NCI-H2227 (cell line): ENCODE results near the gene ZBTB8B.

ENCODE experiments used
- DNase-seq: peaks from one replicate; lab custom pipeline; 2025; ENCODE audit not compliant: unreplicated experiment; lab: John Stamatoyannopoulos, UW

Gene ZBTB8B

DNA sequence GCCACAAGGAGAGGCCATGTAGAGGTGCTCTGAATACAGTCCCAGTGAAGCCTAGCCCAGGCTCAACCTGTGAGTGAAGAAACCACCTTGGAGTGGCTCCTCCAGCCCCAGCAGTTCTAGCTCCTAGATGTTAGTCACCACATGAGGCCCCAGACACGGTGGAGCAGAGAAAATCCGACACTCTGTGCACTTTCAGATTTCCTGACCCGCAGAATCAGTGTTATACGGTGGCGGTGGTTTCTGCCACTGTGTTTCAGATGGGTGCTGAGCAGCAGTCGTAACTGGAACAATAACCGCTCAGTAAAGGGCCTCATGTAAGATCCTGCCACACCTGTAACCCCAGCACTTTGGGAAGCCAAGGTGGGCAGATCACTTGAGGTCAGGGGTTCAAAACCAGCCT, 38.3 kb downstream of the ZBTB8B start:
- no peak for DNase-seq

DNA sequence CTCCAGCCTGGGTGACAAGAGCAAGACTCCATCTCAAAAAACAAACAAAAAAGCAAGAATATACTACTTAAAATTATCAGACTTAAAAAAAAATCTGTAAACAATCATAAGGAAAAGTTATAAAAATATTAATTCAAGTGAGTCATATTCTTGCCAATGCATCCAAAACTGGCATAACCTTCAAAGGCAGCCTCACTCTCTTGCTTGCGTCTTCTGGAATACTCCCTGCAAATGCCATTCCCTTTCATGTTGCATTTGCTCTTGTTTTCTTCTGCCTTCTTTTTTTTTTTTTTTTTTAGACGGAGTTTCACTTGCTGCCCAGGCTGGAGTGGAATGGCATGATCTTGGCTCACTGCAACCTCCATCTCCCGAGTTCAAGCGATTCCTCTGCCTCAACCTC, 42.1 kb downstream of the ZBTB8B start:
- no peak for DNase-seq

DNA sequence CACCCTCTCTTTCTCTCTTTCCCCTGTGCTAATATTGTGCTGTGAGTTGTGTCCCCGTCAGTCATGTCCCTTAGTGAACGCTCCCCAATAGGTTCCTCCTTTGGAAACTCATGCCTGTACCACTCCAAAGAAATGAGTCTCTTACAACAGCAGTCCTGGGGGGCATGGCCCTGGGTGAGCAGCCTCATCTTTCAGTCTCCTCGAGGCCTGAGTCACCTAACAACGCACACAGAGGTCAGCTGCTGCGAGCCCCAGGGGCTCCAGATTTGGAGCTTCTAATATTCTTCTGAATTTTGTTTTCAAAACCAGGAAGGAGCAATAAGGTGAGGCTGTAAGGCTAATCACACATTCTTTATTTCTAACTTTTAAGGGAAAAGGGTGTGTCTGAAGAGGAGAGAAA, 43.9 kb downstream of the ZBTB8B start:
- DNase-seq: no peak

DNA sequence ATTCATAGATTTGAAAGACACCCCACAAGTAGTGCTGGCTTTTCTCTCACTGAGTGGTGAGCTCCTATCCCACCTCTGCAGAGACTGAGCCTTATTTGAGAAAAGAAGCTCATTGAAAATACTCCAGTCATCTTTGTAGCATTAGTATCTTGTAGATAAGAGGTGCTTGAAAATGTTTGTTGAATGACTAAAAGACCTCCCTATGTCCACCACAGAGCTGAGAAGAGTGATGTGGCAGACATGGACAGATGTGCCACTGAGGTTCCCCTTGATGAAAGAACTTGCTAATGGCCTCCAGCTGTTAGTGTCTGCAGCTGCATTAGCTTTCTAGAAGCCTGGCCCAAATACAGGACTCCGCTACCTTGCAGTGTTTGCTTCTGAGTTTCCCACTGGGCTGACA, 45.1 kb downstream of the ZBTB8B start:
- DNase-seq: no peak
